Endothelial cell of umbilical vein (primary cell): ENCODE measurements around the gene PTPN6.

Experiments
- CTCF ChIP-seq, 2 donors: IDR thresholded peaks; 1 replicate in 1 of 2; 2 replicates in 1 of 2; pipeline ENCODE4 v1.5.1; 2011; ENCODE audit warnings: low read length in 2 of 2, mild to moderate bottlenecking in 2 of 2, moderate library complexity in 2 of 2, control low read depth in 1 of 2, inconsistent platforms in 1 of 2, low read depth in 1 of 2; ENCODE audit not compliant: insufficient read depth in 1 of 2; ENCODE audit errors: extremely low read depth in 1 of 2
- POLR2A ChIP-seq: IDR thresholded peaks from 2 replicates; pipeline ENCODE4 v1.6.1; 2012; ENCODE audit warnings: low read depth, mild to moderate bottlenecking, control low read depth, low read length
- POLR2AphosphoS5 ChIP-seq: IDR thresholded peaks from 2 replicates; pipeline ENCODE4 v1.6.1; 2012; ENCODE audit warnings: low read depth, mild to moderate bottlenecking, control low read depth, low read length, moderate library complexity; ENCODE audit not compliant: insufficient read depth

GRCh38 chr12:6934110-6934509, 17.0 kb upstream of the PTPN6 start:
- TF ChIP-seq POLR2A (no peak), CTCF (IDR thresholded peaks at IDR 0.05; ENCODE audit: extremely low read depth in 1 of 2, insufficient read depth in 1 of 2, low read depth in 1 of 2, low read length in 2 of 2) (no peak), POLR2AphosphoS5 (no peak)
